K562 (cell line): Measurements from ENCODE around the gene SCMH1. TPM values are rescaled to one million over a fixed set of nuclear protein-coding genes. Genes with fewer than 3 reads are reported as not detected.

Experiments used
- ATAC-seq: fragments of 200-7000 bp; cut with Tn5 transposase; 3 replicates; pipeline ENCODE4 v1.9.1; 2020; ENCODE audit warnings: moderate library complexity
- BruUV-seq: library from RNA; stranded (reverse); fragments of 400-500 nt; replicated peaks from 2 replicates; lab custom pipeline; 2021; lab: Mats Ljungman, UMichigan
- CTCF ChIA-PET: fragments of 300-600 bp; formaldehyde crosslinking; extraction: SDS; loops from one replicate; lab custom pipeline; 2021; ENCODE audit warnings: low intra/inter-chr PET ratio; lab: Yijun Ruan, JAX
- POLR2A ChIA-PET: fragments of 300-600, 350-650 bp; sonication (Branson Sonifier 250); formaldehyde crosslinking; extraction: SDS; loops from one replicate; lab custom pipeline; 2021; ENCODE audit warnings: antibody characterized with exemption, inconsistent platforms; lab: Yijun Ruan, JAX
- DNase-seq, 4 experiments: peaks; one replicate each; pipeline versions ENCODE4 v3.0.0 to v3.0.0-alpha.2; 2011 to 2018; ENCODE audit warnings: low spot score in 3 of 4, mixed read lengths in 3 of 4; ENCODE audit errors: extremely low read depth in 1 of 4
- FAIRE-seq: peaks from 2 replicates; lab custom pipeline; 2011; peaks lifted over from hg19 to GRCh38; lab: Jason Lieb, UNC
- H2AFZ ChIP-seq: 2 replicates; pipeline ENCODE4 v1.6.0; 2011; ENCODE audit warnings: low read depth, low read length, control low read depth, inconsistent platforms
- H3K27ac ChIP-seq: fragments of 200-600 bp; 3 replicates; pipeline ENCODE4 v1.8.0; 2011; ENCODE audit warnings: low read depth, mild to moderate bottlenecking, control low read depth, inconsistent platforms, low read length, moderate library complexity, mixed read lengths; ENCODE audit errors: extremely low read depth
- H3K27me3 ChIP-seq, 2 experiments: fragments of 300-600 bp in 1 of 2; 2 replicates in 1 of 2; 3 replicates in 1 of 2; pipeline versions ENCODE4 v1.6.0 to v1.8.0; 2011; ENCODE audit warnings: inconsistent platforms in 2 of 2, low read length in 2 of 2, mild to moderate bottlenecking in 1 of 2, mixed read lengths in 1 of 2, moderate library complexity in 1 of 2; ENCODE audit not compliant: control insufficient read depth in 2 of 2, insufficient read depth in 2 of 2
- H3K36me3 ChIP-seq: fragments of 300-600 bp; 3 replicates; pipeline ENCODE4 v1.8.0; 2011; ENCODE audit warnings: mild to moderate bottlenecking, low read length, inconsistent platforms; ENCODE audit not compliant: control insufficient read depth, insufficient read depth
- H3K4me1 ChIP-seq, 2 experiments: fragments of 200-600 bp in 1 of 2; replicated peaks in 1 of 2; 2 replicates in 1 of 2; 3 replicates in 1 of 2; pipeline versions ENCODE4 v1.5.1 to v1.8.0; 2011; ENCODE audit warnings: inconsistent platforms in 2 of 2, low read length in 2 of 2, mild to moderate bottlenecking in 1 of 2, mixed read lengths in 1 of 2, moderate library complexity in 1 of 2; ENCODE audit not compliant: control insufficient read depth in 2 of 2, insufficient read depth in 2 of 2
- H3K4me2 ChIP-seq: 2 replicates; pipeline ENCODE4 v1.6.1; 2011; ENCODE audit warnings: low read length, control low read depth, inconsistent platforms, mixed read lengths; ENCODE audit not compliant: insufficient read depth
- H3K4me3 ChIP-seq: fragments of 200-600 bp; sonication (generic), shearing (Covaris generic); 2 replicates; pipeline ENCODE4 v1.5.1; 2016; ENCODE audit warnings: control low read depth, inconsistent platforms
- H3K79me2 ChIP-seq: fragments of 200-600 bp; 3 replicates; pipeline ENCODE4 v1.8.0; 2011; ENCODE audit warnings: low read length, inconsistent platforms; ENCODE audit not compliant: control insufficient read depth, insufficient read depth
- H3K9ac ChIP-seq, 2 experiments: 2 replicates each; pipeline versions ENCODE4 v1.6.0 to v1.6.1; 2011; ENCODE audit warnings: low read depth in 2 of 2, low read length in 2 of 2, control low read depth in 1 of 2, inconsistent platforms in 1 of 2, mild to moderate bottlenecking in 1 of 2, mixed read lengths in 1 of 2; ENCODE audit not compliant: insufficient read depth in 1 of 2
- H3K9me1 ChIP-seq: one replicate; pipeline ENCODE4 v1.6.0; 2011; ENCODE audit warnings: inconsistent platforms, mild to moderate bottlenecking, low read length, moderate library complexity; ENCODE audit not compliant: control insufficient read depth, insufficient read depth
- H3K9me3 ChIP-seq: replicated peaks from 2 replicates; pipeline ENCODE4 v1.5.1; 2011; ENCODE audit warnings: low read depth, low read length, inconsistent platforms; ENCODE audit not compliant: control insufficient read depth, insufficient read depth
- H4K20me1 ChIP-seq: replicated peaks from 2 replicates; pipeline ENCODE4 v1.6.1; 2011; ENCODE audit warnings: low read length, inconsistent platforms, mixed read lengths; ENCODE audit not compliant: control insufficient read depth, insufficient read depth
- BHLHE40 ChIP-seq: IDR thresholded peaks from 2 replicates; pipeline ENCODE4 v1.6.1; 2011; ENCODE audit warnings: low read length, improper control_type of control experiment
- CBFA2T3 ChIP-seq: fragments of 450-650 bp; IDR thresholded peaks from 2 replicates; pipeline ENCODE4 v1.6.1; 2017
- CBX2 ChIP-seq: fragments of 200-600 bp; sonication (generic); IDR thresholded peaks from one replicate; pipeline ENCODE4 v1.6.1; 2012; ENCODE audit warnings: mild to moderate bottlenecking, low read length, inconsistent platforms; ENCODE audit not compliant: insufficient read depth, poor library complexity, severe bottlenecking
- CGGBP1 ChIP-seq: fragments of 250-450 bp; sonication (Bioruptor Pico); IDR thresholded peaks from 2 replicates; pipeline ENCODE4 v1.9.0; 2021; ENCODE audit warnings: mild to moderate bottlenecking
- CHD4 ChIP-seq: fragments of 200-600 bp; sonication (generic); IDR thresholded peaks from 3 replicates; pipeline ENCODE4 v1.6.1; 2012; ENCODE audit warnings: low read depth, mild to moderate bottlenecking, mixed read lengths, low read length, inconsistent platforms; ENCODE audit not compliant: insufficient read depth, insufficient replicate concordance, poor library complexity, severe bottlenecking
- ETV1 ChIP-seq: fragments of 450-650 bp; conservative IDR thresholded peaks from 2 replicates; pipeline ENCODE4 v1.6.1; 2016; ENCODE audit warnings: missing genetic modification characterization, control low read depth, low read depth, missing compliant biosample characterization
- HDAC2 ChIP-seq: fragments of 450-650 bp; IDR thresholded peaks from 2 replicates; pipeline ENCODE4 v1.6.1; 2016; ENCODE audit warnings: mild to moderate bottlenecking
- HDAC3 ChIP-seq: fragments of 450-650 bp; IDR thresholded peaks from 2 replicates; pipeline ENCODE4 v1.6.1; 2018; ENCODE audit warnings: borderline replicate concordance, mild to moderate bottlenecking, moderate library complexity; ENCODE audit not compliant: partially characterized antibody
- HOXB6 ChIP-seq: fragments of 250-450 bp; sonication (Bioruptor Pico); IDR thresholded peaks from 2 replicates; pipeline ENCODE4 v1.5.1; 2022; ENCODE audit warnings: mild to moderate bottlenecking, borderline replicate concordance
- KLF16 ChIP-seq: IDR thresholded peaks from 2 replicates; pipeline ENCODE4 v1.6.1; 2016; ENCODE audit warnings: antibody characterized with exemption
- MYC ChIP-seq, 2 experiments: fragments of 250-450 bp in 1 of 2; sonication (Bioruptor Pico) in 1 of 2; IDR thresholded peaks; 2 replicates each; pipeline versions ENCODE4 v1.5.1 to v1.6.1; 2012 to 2021; ENCODE audit warnings: low read depth in 2 of 2, borderline replicate concordance in 1 of 2, improper control_type of control experiment in 1 of 2, low read length in 1 of 2, mild to moderate bottlenecking in 1 of 2, moderate library complexity in 1 of 2
- NEUROD1 ChIP-seq: fragments of 150-350 bp; IDR thresholded peaks from 2 replicates; pipeline ENCODE4 v1.6.1; 2014; ENCODE audit warnings: borderline replicate concordance, low read length, low read depth; ENCODE audit not compliant: partially characterized antibody
- POLR3A ChIP-seq: IDR thresholded peaks from 2 replicates; pipeline ENCODE4 v1.6.1; 2011; ENCODE audit warnings: borderline replicate concordance, mild to moderate bottlenecking, moderate library complexity; ENCODE audit not compliant: insufficient read length, insufficient read depth; ENCODE audit errors: extremely low read depth
- RAD21 ChIP-seq, 2 experiments: fragments of 250-450 bp in 1 of 2; fragments of 450-650 bp in 1 of 2; sonication (Bioruptor Pico) in 1 of 2; formaldehyde crosslinking in 1 of 2; IDR thresholded peaks in 1 of 2; conservative IDR thresholded peaks in 1 of 2; 2 replicates each; pipeline versions ENCODE4 v1.4.0 to v1.8.0; 2020 to 2022; ENCODE audit warnings: mild to moderate bottlenecking in 2 of 2, moderate library complexity in 1 of 2
- RCOR1 ChIP-seq, 2 experiments: IDR thresholded peaks; 2 replicates each; pipeline ENCODE4 v1.6.1; 2012; ENCODE audit warnings: low read depth in 2 of 2, low read length in 2 of 2, borderline replicate concordance in 1 of 2, improper control_type of control experiment in 1 of 2
- TAL1 ChIP-seq: fragments of 450-650 bp; IDR thresholded peaks from 2 replicates; pipeline ENCODE4 v1.6.1; 2016; ENCODE audit warnings: mild to moderate bottlenecking
- TCF3 ChIP-seq: sonication (generic); formaldehyde crosslinking; IDR thresholded peaks from 2 replicates; pipeline ENCODE4 v1.4.0; 2020; ENCODE audit warnings: mild to moderate bottlenecking, missing genetic modification reagents
- TEAD4 ChIP-seq, 2 experiments: sonication (generic) in 1 of 2; formaldehyde crosslinking in 1 of 2; IDR thresholded peaks; 2 replicates each; pipeline versions ENCODE4 v1.6.1 to v1.8.0; 2012 to 2022; ENCODE audit warnings: borderline replicate concordance in 1 of 2, inconsistent platforms in 1 of 2, low read length in 1 of 2, mild to moderate bottlenecking in 1 of 2, missing genetic modification reagents in 1 of 2
- VEZF1 ChIP-seq: fragments of 200-800 bp; sonication (Bioruptor generic); IDR thresholded peaks from 2 replicates; pipeline ENCODE4 v1.6.1; 2017; ENCODE audit warnings: missing genetic modification characterization, missing compliant biosample characterization
- ZKSCAN1 ChIP-seq: fragments of 150-350 bp; IDR thresholded peaks from 2 replicates; pipeline ENCODE4 v1.6.1; 2016; ENCODE audit warnings: low read depth, low read length
- WGBS: fragments of 100-300 bp; shearing (Covaris generic); methylation state at CpG from one replicate; pipeline ENCODE4 v1.1.6; 2016; ENCODE audit warnings: low coverage, mixed read lengths; ENCODE audit not compliant: insufficient coverage; ENCODE audit errors: missing lambda C conversion rate; 5-methylcytosine and 5-hydroxymethylcytosine counted together
- in situ Hi-C: fragments of 300-500 bp; cut with MboI; formaldehyde crosslinking; loops from 4 replicates; pipeline ENCODE4 v1.15.0; 2018; ENCODE audit warnings: inconsistent platforms, mixed read lengths
- intact Hi-C: fragments of 100-400 bp; cut with micrococcal nuclease; formaldehyde crosslinking; loops from 2 replicates; pipeline ENCODE4 v1.14.2; 2022
- polyA plus RNA-seq, 8 experiments: library from polyadenylated mRNA; depleted of rRNA in 4 of 8; stranded (reverse) in 5 of 8; unstranded in 3 of 8; fragments of >200 nt; fragmentation: Nextera tagmentation in 2 of 8; fragmentation: Illumina TruSeq in 1 of 8; extraction: Ambion mirVana in 2 of 8; extraction: Trizol in 1 of 8; gene quantifications; 2 replicates each; pipeline versions ENCODE4 v1.2.1 to v1.2.3, GENCODE V29; 2011 to 2014; ENCODE audit warnings: inconsistent platforms in 1 of 8, missing spikeins in 1 of 8
- total RNA-seq, 7 experiments: library from RNA; depleted of rRNA in 6 of 7; stranded (reverse); fragments of >200 nt in 6 of 7; fragmentation: Illumina TruSeq in 2 of 7; extraction: Trizol in 2 of 7; gene quantifications; 2 replicates each; pipeline versions ENCODE4 v1.2.1 to v1.2.3, GENCODE V29; 2011 to 2021; ENCODE audit warnings: low replicate concordance in 1 of 7

Gene SCMH1
- total and polyA plus RNA-seq, 9 of the 15 experiments (the other 6 are each of a cell fraction or from before 2014, with no cell fraction given), result 8.5 to 37.0 (median 26.8) TPM

GRCh38 chr1:41245659-41246058, 3.6 kb upstream of the SCMH1 start:
- Histone ChIP-seq H3K36me3 (no peaks in the 10 kb centered on the region), H3K4me1 (peaks cover 25 to 40% of the 10 kb centered on the region in 2 experiments), H3K79me2 (peaks cover 20% of the 10 kb centered on the region; the same call in 2 of the 3 replicates), H3K9me1 (no peaks in the 10 kb centered on the region), H3K27ac (peak overlapping the region; percentile 22; the same call in 1 of the 3 replicates), H2AFZ (no peak overlapping the region), H3K9me3 (no peaks in the 10 kb centered on the region), H3K4me3 (no peak overlapping the region), H4K20me1 (no peaks in the 10 kb centered on the region), H3K27me3 (no peaks in the 10 kb centered on the region), H3K9ac (no peak overlapping the region), H3K4me2 (peak overlapping the region; percentile 0; the same call in 1 of the 2 replicates)
- BruUV-seq, result no TSS peak
- ChIA-PET POLR2A (interaction anchor here (0.6 to 0.7 kb wide), 4 partner anchors 12 to 239 kb away, joined by 3 read pairs; partner anchors contain the start of gene EDN2), CTCF (no interaction called here)
- FAIRE-seq (peak; percentile 75), ATAC-seq (no peak), DNase-seq (peak in 2 of 4 experiments; percentile 42 to 73)
- in situ Hi-C loops (no loop called here), intact Hi-C loops (loop anchor here (10.0 kb wide), 1 partner anchor 201 kb away; no protein-coding TSS in a partner anchor)
- WGBS, result 20% methylated on average over 2 of the region's 2 CpGs
- peak; percentile 24 for TF ChIP-seq HDAC3
- peak in 1 of 2 experiments; percentile 62; a peak in 1 of 4 replicates for TF ChIP-seq RCOR1 (IDR thresholded peaks at IDR 0.05; ENCODE audit: borderline replicate concordance in 1 of 2, low read depth in 2 of 2, low read length in 2 of 2)
- TF ChIP-seq BHLHE40, result peak; percentile 40; the same call in 1 of the 2 replicates
- TF ChIP-seq HOXB6 (CRISPR knock-in tag), result no peak
- peak; percentile 47; the same call in 1 of the 2 replicates for TF ChIP-seq MYC (IDR thresholded peaks at IDR 0.05; ENCODE audit: low read depth, low read length)
- TF ChIP-seq MYC (CRISPR knock-in tag; IDR thresholded peaks at IDR 0.05; ENCODE audit: borderline replicate concordance, low read depth), result no peak
- no peak for TF ChIP-seq POLR3A
- TF ChIP-seq VEZF1, result 0 out of 2 replicates have a peak, but pooled peaks have one; percentile 23
- TF ChIP-seq CBX2, result no peak
- no peak for TF ChIP-seq CHD4
- TF ChIP-seq ZKSCAN1, result peak; percentile 94
- TF ChIP-seq TCF3 (CRISPR knock-in tag), result peak; percentile 82
- no peak for TF ChIP-seq CGGBP1 (CRISPR knock-in tag)
- peak; percentile 54; the same call in 1 of the 2 replicates for TF ChIP-seq KLF16
- peak; percentile 83 for TF ChIP-seq TEAD4 (IDR thresholded peaks at IDR 0.05; ENCODE audit: low read length)
- TF ChIP-seq TEAD4 (CRISPR knock-in tag; IDR thresholded peaks at IDR 0.05; ENCODE audit: borderline replicate concordance), result no peak
- TF ChIP-seq HDAC2, result 0 out of 2 replicates have a peak, but pooled peaks have one; percentile 45
- peak; percentile 41; the same call in 1 of the 2 replicates for TF ChIP-seq TAL1
- peak; percentile 25 for TF ChIP-seq NEUROD1
- TF ChIP-seq ETV1 (tag), result no peak
- peak in 1 of 2 experiments; percentile 7; a peak in 1 of 4 replicates for TF ChIP-seq RAD21 (CRISPR knock-in tag; conservative IDR thresholded peaks at IDR 0.05 in 1 of 2, IDR thresholded peaks at IDR 0.05 in 1 of 2)
- TF ChIP-seq CBFA2T3, result peak; percentile 81
